Ovary (tissue), 9 donors: ENCODE data around the gene IRF2BP2. TPM values are rescaled to one million over a fixed set of nuclear protein-coding genes. Genes with fewer than 3 reads are reported as not detected.
A peak's percentile ranks its signal among the peaks of the same experiment; 100 is the strongest.
"Not testable (repeated sequence)": the region's sequence is repeated elsewhere in the genome, so short reads cannot be mapped to it uniquely, and the experiment has no call there.

Experiments used
- DNase-seq, 5 donors: peaks; one replicate each; pipeline ENCODE4 v3.0.0-alpha.2; 2019 to 2020
- H3K27ac ChIP-seq, 2 donors: fragments of 200-600 bp; one replicate each; pipeline versions ENCODE4 v1.5.1 to v1.8.0; 2019 to 2022
- H3K27me3 ChIP-seq: fragments of 200-600 bp; one replicate; pipeline ENCODE4 v1.8.0; 2022
- H3K36me3 ChIP-seq: fragments of 200-600 bp; sonication (generic); one replicate; pipeline ENCODE4 v1.5.1; 2019
- H3K4me1 ChIP-seq: one replicate; pipeline ENCODE4 v1.8.1; 2013; ENCODE audit warnings: mild to moderate bottlenecking, moderate library complexity; ENCODE audit not compliant: insufficient read depth
- H3K4me3 ChIP-seq: fragments of 200-600 bp; sonication (generic); one replicate; pipeline ENCODE4 v1.5.1; 2017
- H3K9me3 ChIP-seq, 2 donors: fragments of 200-600 bp in 1 of 2; sonication (generic) in 1 of 2; one replicate each; pipeline versions ENCODE4 v1.5.1 to v1.8.1; 2013 to 2019; ENCODE audit warnings: mild to moderate bottlenecking in 1 of 2, moderate library complexity in 1 of 2
- CTCF ChIP-seq, 3 donors: fragments of 450-650 bp in 2 of 3; fragments of 200-600 bp in 1 of 3; IDR thresholded peaks; one replicate each; pipeline versions ENCODE4 v1.5.1 to v1.8.0; 2016 to 2022; ENCODE audit warnings: antibody characterized with exemption in 3 of 3, mild to moderate bottlenecking in 1 of 3
- EP300 ChIP-seq: sonication (generic); formaldehyde crosslinking; IDR thresholded peaks from one replicate; pipeline ENCODE4 v1.6.1; 2017; ENCODE audit warnings: antibody characterized with exemption
- POLR2A ChIP-seq: fragments of 450-650 bp; IDR thresholded peaks from one replicate; pipeline ENCODE4 v1.6.1; 2017; ENCODE audit warnings: antibody characterized with exemption, mild to moderate bottlenecking, moderate library complexity
- WGBS, 3 donors: extraction: QIAGEN DNeasy Blood & Tissue Kit in 1 of 3; methylation state at CpG; one replicate each; pipeline versions ENCODE4 v1.1.5 to v1.1.7; 2013 to 2017; 5-methylcytosine and 5-hydroxymethylcytosine counted together
- intact Hi-C, 4 donors: fragments of 100-400 bp; cut with DNase I; formaldehyde crosslinking; loops; one replicate each; pipeline versions ENCODE4 v1.11.0 to v1.15.1; 2022 to 2023
- polyA plus RNA-seq, 2 donors: library from polyadenylated mRNA; stranded (reverse); fragments of 200-250 nt in 1 of 2; fragments of 350-450 nt in 1 of 2; fragmentation: Illumina TruSeq in 1 of 2; extraction: RNeasy Lipid Tissue Mini Kit (QIAGEN cat#74804) in 1 of 2; gene quantifications; one replicate each; pipeline ENCODE4 v1.2.3, GENCODE V29; 2013 to 2014
- total RNA-seq, 7 donors: library from RNA; depleted of rRNA in 2 of 7; stranded (reverse); fragments of >200 nt in 2 of 7; fragmentation: NEBNext Ultra II Directional in 3 of 7; extraction: Animal tissue kit (Norgen Biotek cat#: 25700) in 3 of 7; gene quantifications; one replicate each; pipeline versions ENCODE4 v1.1.0 to v1.2.4, GENCODE V29; 2016 to 2023
- donor health status: DM: no; HTN: no; CAD: no; lungs with moderate emphysema.
- donor health status: DM: no; HTN: no; CAD: no.
- donor health status: Bipolar disorder and iron deficiency.
- donor health status: DM: yes; HTN: yes; CAD: no.
- donor health status: DM: no; HTN: no; CAD: no.
- donor health status: DM: yes; HTN: yes; CAD: no.

IRF2BP2 gene
- total and polyA plus RNA-seq, 9 donors: 66.9 to 180 (median 110) TPM

- intact Hi-C loops: no loop called here
- Histone ChIP-seq H3K4me3 (peak overlapping the region; percentile 51), H3K27me3 (no peaks in the 10 kb centered on the region), H3K27ac (peak overlapping the region; percentile 82 to 97), H3K9me3 (no peaks in the 10 kb centered on the region), H3K36me3 (no peaks in the 10 kb centered on the region), H3K4me1 (peaks cover 3% of the 10 kb centered on the region)
- DNase-seq: peak in 1 of 5 donors; percentile 65
- TF ChIP-seq POLR2A (no peak), EP300 (no peak), CTCF (IDR thresholded peaks at IDR 0.05) (no peak)
- 0 to 31% (median 0%) methylated on average over 1 of the region's 1 CpG for WGBS, 3 donors
These were observed 10.9 kb downstream of the IRF2BP2 start for GRCh38 chr1:234598974-234599616.

- Histone ChIP-seq H3K36me3 (no peaks in the 10 kb centered on the region), H3K27me3 (no peaks in the 10 kb centered on the region), H3K9me3 (no peaks in the 10 kb centered on the region), H3K4me3 (no peak overlapping the region), H3K27ac (no peak overlapping the region), H3K4me1 (peaks cover 3% of the 10 kb centered on the region)
- DNase-seq: peak in 1 of 5 donors; percentile 58
- WGBS, 3 donors: 60 to 74% (median 62%) methylated on average over 2 of the region's 2 CpGs
- TF ChIP-seq POLR2A: no peak
- TF ChIP-seq CTCF (IDR thresholded peaks at IDR 0.05): peak in 2 of 3 donors; percentile 33 to 34
- no peak for TF ChIP-seq EP300
- intact Hi-C loops: no loop called here
These were observed 12.1 kb downstream of the IRF2BP2 start for GRCh38 chr1:234597894-234598293.

DNA sequence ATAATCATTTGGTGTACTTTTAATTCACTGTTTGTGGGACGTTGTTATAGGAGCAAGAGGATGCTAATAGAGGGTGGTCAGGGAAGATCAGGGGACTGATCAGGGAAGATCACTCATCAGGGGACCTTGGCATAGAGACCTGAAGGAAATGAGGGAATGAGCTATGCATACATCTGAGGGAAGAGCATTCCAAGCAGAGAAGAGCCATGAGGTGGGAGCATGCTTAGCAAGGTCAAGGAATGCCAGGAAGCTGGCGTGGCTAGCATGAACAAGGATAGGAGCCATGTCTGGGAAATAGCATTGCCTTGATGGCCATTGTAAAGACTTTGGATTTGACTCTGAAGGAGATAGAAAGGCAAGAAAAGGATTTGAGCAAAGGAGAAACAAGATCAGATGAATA, 14.1 kb downstream of the IRF2BP2 start:
- no peak overlapping the region for H3K4me3 ChIP-seq
- H3K27me3 ChIP-seq: no peaks in the 10 kb centered on the region
- no peak for TF ChIP-seq POLR2A
- no peak for TF ChIP-seq CTCF (IDR thresholded peaks at IDR 0.05)
- no peak for TF ChIP-seq EP300
- H3K4me1 ChIP-seq: no peaks in the 10 kb centered on the region
- WGBS, 3 donors: 86 to 93% (median 89%) methylated on average over 2 of the region's 2 CpGs
- no peaks in the 10 kb centered on the region for H3K36me3 ChIP-seq
- no peak for DNase-seq
- H3K27ac ChIP-seq: no peak overlapping the region
- intact Hi-C loops: no loop called here
- no peaks in the 10 kb centered on the region for H3K9me3 ChIP-seq

DNA sequence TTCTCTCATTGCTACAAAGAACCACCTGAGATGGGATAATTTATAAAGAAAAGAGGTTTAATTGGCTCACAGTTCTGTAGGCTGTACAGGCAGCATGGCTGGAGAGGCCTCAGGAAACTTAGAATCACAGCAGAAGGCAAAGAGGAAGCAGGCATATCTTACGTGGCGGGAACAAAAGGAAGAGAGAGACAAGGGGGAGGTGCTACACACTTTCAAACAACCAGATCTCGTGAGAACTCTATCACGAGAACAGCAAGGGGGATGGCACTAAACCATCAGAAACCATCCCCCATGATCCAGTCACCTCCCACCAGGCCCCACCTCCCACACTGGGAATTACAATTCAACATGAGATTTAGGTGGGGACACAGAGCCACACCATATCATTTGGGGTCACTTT, 15.4 kb downstream of the IRF2BP2 start:
- intact Hi-C loops, H3K36me3 ChIP-seq, H3K4me3 ChIP-seq, H3K27me3 ChIP-seq, H3K4me1 ChIP-seq, H3K9me3 ChIP-seq, H3K27ac ChIP-seq, DNase-seq: not testable (repeated sequence)
- 90 to 97% (median 95%) methylated on average over 4 of the region's 4 CpGs for WGBS, 3 donors

DNA sequence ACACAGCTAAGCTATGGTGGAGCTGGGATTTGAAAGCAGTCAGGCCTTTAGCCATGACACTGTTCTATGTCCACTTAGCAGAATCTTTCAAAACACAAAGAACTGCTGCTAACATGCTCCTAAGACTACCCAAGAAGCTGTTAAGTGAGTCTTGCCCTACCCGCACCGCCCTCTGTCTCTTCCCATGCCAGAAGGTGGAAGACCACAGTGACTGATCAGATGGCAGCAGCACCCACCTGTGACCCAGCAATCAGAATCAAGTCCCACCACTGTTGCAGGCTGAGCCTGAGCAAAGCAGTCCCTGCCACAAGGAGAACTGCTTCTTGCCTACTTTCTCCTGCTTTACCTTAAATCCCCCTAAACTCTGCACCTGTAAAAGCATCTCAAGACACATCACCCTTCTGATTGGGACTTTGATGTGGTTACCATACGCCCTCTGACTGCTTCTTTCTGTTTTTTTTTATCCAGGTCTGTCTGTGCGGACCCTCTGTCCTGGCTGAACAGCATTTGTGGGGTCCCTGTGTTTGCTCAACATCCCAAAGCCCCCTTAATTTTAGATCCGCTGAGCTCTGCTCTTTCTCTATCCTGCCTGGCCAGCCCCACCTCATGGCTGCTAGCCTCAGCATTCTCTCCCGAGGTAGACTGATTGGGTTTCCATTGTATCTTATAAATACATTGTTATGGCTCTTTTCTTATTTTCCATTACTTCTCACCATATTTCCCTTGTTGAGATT, 16.0 kb downstream of the IRF2BP2 start:
- Histone ChIP-seq H3K27ac (no peak overlapping the region), H3K27me3 (no peaks in the 10 kb centered on the region), H3K4me1 (no peaks in the 10 kb centered on the region), H3K36me3 (no peaks in the 10 kb centered on the region), H3K9me3 (no peaks in the 10 kb centered on the region), H3K4me3 (no peak overlapping the region)
- intact Hi-C loops: no loop called here
- DNase-seq: no peak
- TF ChIP-seq EP300 (no peak), CTCF (IDR thresholded peaks at IDR 0.05) (no peak), POLR2A (no peak)
- 87 to 97% (median 96%) methylated on average over 6 of the region's 6 CpGs for WGBS, 3 donors
